ENCODE data around the gene SLC5A10.

SLC5A10 gene

DNA sequence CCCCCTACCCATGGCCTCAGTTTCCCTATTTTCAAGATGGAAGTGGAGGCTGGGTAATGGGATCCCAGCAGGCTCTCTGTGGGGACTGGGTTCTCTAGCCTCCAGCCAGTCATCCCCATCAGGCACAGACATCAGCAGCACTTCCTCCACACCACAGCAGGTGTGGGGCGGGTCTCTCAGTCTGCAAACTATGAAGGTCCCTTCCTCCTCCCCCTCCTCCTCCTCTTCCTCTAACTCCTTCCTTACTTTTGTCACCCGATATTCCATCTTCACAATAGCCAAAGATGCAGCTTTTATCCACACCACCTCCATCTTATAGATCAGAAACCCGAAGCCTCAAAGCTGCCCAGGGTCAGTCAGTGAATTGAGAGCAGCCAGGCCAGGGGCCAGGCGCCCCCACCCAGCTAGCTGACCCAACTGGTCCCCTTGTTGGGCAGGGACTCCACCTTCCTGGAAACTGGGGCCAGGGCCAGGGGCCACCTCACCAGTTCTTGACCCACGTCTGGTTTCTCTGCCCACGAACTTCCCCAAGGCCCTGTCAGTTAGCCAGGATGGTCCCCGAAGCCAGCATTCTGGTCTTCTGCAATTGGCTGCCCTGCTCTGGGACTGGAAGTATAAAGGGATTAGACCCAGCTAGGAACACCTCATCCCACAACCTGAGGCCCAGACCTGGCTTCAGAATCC is 50.1 kb downstream of the SLC5A10 start:
- no peak for DNase-seq

DNA sequence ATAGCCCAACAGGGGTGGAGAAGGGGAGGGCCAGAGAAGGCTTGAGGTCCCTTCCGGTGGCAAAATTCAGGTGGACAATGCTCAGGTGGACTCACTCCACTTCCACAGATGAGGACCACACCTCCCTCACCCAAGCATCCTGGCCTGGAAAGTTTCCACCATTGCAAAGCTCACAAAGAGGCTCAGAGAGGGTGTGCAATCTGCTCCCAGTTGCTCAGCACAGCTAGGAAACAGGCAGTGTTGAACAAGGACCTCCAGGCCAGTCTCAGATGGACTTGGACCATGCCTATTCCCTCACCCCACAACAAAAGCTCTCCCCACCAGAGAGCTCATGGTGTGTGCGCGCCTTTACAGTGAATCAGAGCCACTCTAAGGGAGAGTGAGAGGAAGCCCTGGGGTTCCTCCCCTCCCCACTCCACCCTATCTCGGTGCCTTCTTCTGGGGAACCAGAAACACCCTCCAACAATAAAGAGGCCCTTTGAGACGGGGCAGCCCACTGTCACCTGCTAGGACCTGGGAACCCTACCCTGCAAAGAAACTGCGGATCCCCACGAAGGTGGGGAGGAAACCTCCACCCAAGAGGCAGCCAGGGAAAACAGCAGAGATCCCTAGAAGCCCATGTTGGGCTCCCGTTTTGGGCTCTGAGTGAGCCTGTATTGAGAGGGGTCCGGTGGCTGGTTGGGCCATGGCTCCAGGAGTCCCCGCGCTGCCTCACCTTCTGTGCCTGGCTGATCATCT is 51.0 kb downstream of the SLC5A10 start:
- DNase-seq, result no peak

DNA sequence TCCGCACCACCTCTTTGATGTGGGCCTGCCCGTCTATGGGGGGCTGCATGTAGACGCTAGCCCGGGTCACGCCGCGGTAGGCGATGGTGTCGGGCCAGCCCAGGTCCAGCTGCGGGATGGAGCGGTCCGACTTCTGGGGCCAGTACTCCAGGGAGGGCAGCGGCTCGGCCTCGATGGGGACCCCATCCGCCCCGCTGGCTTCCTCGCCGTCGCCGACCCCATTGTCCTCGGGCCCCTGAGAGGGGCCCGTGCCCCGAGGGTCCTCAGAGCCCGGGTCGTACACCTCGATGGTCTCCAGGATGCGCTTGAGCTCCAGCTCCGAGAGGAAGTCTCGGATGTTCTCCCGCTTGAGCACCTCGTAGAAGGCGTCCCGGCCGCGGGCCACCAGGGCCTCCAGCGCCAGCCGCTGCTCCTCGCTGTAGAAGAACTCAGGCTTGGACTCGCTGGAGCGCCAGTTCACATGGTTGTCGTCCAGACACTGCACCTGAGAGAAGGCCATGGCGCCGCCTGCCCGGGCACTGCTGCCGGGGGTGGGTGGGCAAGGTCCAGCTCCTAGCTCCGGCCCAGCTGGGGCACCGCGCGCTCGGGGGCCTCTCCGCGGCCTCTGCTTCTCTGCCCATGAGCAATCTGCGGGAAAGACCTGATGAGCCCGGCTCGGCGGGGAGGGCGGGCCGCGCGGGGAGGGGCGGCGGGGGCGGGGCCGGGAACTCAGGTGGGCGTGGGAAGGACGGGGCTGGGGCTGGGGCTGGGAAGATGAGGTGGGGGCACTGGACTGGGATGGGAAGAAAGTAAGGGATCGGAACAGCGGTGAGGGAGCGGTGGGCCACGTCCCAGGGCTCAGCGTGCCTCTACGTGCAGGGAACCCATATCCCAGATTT is 51.8 kb downstream of the SLC5A10 start:
- DNase-seq, result peak in 1 of 58 donors; percentile 21

DNA sequence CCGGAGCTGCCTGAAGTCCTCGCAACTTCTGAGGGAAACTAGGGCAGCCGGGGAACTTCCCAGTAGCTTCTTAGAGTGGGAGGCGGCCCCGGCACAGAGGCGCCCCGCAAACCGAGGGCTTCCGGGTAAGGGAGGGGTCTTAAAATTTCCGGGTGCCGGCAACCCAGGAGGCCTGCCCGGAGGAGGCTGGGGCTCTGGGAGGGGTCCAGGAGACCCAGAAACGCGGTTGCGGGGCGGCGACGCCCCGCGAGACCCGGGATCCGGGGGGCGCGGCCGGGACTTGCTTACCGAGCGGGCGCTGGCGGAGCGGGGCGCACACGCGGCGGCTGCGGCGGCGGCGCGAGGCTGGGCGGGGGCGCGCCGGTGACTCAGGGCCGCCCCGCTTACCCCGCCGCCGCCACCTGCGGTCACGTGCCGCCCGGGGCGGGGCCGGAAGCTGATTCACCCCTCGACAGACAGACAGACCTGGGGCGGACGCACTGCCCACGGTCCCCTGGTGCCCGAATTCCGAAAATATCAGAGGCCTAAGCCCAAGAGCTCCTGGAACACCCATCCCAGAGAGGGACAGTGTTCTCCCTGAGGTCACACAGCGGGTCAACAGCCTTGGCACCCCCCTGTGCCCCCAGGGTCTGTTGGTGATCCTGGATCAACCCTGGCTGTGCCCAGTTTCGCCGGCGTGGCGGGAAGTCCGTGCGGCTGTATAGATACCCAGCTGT is 52.6 kb downstream of the SLC5A10 start, which contains the start of gene FAM83G:
FAM83G (minus strand) TSS at position 344 of the 716 bp plus-strand sequence. CDS start 723 bp downstream, outside the sequence.
- DNase-seq, result peak in 5 of 58 donors; percentile 8 to 26 (median 14)

DNA sequence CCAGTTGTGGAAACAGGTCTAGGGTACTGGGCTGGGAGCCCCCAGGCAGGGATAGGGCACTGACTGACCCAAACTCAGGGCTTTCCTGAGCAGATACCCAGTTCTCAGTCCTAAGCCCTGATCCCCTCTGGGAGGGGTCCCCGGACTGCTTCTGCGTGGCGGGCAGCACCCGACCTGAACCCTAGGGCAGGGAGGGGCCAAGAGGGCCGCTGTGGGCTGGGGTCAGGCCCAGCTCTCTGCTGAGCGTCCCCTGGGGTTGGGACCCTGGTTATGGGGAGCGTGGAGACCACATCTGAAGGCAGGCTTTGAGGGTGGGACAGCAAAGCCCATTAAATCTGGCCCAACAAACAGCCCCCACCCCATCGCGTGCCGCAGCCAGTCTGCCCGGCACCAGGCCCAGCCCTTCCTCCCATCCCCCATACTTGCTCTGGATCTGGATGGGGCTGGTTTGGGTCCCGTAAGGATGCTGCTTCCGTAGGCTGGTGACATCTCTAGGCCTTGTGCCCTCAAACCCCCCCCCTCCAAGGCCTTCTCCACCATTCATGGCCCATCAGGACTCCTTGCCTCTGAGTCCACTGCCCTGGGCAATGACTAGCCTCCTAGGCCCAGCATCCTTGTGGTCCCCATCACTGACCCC is 53.3 kb downstream of the SLC5A10 start:
- no peak for DNase-seq

DNA sequence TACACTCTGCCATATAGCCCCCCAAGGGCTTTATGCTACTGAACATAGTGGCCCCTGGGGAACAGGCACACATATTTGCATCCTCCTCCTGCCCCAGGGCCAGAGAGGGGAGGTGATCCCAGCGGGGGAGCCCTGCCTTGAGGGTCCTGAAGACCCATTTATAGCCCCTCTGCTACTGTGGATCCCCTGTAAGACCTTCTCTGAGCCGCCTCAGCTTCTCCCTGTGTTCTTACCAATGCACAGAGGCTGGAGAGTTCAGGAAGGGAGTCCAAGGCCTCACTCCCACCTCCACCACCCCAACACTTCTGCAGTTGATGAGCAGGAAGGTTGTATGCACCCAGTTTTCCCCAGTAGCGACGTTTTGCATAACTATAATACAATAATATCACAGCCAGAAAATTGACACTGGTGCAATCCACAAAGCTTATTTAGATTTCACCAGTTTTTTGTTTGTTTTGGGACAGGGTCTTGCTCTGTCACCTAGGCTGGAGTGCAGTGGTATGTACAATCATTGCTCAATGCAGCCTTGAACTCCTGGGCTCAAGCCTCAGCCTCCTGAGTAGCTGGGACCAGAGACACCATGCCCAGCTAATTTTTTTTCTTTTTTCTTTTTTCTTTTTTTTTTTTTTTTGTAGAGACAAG is 53.9 kb downstream of the SLC5A10 start:
- no peak for DNase-seq

DNA sequence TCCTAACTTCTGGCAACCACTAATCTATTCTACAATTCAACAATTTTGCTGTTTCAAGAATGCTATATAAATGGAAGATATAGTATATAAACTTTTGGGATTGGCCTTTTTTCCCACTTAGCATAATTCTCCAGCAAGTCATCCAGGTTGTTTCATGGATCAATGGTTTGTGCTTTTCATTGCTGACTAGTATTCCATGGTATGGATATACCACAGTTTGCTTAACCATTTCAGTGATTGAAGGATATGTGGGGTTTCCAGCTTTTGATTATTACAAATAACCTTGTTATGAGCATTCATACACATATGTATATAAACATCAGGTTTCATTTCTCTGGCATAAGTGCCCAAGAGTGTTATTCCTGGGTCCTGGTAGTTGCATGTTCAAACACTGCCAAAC is 54.7 kb downstream of the SLC5A10 start:
- no peak for DNase-seq

DNA sequence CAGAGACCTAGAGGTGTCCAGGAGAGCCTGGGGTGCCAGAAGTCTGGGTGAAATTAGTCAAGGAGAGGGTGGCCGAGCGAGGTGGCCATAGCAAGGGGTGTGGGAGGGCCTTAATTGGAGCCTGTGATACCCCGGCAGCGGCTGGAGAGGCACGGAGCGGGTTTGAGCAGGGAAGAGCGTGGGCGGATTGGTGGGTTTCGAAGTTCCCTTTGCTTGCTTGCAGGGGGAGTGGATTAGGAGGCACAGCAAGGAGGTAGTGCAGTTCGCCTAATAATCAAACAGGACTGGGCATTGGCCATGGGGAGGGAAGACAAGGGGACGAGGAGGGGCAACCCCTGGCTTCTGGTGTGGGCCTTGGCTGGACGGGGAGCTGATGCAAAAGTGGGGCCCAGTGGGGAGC is 58.0 kb downstream of the SLC5A10 start:
- DNase-seq, result no peak

DNA sequence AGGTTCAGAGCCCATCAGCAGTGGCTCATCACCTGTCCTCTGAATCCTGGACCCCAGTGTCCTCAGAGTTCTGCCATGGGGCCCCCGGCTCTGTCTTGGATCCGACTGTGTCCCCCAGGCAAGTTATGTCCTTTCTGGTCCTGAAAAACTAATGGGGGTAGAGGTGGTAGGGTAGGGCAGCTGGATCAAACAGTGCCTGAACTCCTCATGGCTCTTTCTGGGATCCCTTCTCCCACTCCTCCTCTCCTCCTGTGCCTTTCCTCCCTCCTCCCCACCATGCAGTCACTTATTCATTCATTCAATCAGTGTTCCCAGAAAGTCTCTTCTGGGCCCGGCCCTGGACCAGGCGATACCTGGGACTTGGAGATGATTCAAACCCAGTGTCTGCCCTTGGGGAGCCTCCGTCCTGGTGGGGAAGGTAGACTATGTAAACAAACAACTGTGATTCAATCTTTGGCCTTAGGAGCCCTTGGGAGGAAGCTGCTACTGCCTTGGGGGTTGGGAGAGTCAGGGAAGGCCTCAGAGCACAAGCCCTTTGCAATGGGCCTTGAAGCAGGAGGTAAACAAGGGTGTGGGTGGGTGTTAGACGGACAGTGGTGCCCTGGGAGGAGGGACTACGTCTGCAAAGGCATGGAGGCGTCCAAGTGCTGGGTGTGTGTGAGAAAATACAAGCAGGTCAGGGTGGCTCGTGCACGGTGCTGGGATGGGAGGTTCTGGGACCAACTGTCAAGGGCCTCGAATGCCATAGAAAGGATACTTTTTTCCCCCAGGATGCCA is 59.0 kb downstream of the SLC5A10 start:
- no peak for DNase-seq

DNA sequence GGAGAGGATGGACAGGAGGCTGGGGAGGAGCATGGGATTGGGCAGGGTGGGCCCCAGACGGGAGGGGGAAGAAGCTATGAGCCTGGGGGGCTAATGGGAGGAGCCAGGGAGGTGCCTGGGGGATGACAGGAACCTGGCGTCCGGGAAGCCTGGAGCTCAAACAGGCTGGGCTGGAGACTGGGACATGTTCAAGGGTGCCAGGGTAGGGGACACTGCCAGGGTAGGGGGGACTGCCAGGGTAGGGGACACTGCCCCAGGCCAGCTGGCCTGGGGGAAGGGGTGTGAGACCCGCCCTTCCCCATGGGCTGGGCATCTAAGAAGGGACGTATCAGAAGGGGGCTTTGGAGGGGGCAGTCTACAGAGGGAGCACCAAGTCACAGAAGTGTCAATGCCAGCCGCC is 59.6 kb downstream of the SLC5A10 start:
- DNase-seq, result no peak

DNA sequence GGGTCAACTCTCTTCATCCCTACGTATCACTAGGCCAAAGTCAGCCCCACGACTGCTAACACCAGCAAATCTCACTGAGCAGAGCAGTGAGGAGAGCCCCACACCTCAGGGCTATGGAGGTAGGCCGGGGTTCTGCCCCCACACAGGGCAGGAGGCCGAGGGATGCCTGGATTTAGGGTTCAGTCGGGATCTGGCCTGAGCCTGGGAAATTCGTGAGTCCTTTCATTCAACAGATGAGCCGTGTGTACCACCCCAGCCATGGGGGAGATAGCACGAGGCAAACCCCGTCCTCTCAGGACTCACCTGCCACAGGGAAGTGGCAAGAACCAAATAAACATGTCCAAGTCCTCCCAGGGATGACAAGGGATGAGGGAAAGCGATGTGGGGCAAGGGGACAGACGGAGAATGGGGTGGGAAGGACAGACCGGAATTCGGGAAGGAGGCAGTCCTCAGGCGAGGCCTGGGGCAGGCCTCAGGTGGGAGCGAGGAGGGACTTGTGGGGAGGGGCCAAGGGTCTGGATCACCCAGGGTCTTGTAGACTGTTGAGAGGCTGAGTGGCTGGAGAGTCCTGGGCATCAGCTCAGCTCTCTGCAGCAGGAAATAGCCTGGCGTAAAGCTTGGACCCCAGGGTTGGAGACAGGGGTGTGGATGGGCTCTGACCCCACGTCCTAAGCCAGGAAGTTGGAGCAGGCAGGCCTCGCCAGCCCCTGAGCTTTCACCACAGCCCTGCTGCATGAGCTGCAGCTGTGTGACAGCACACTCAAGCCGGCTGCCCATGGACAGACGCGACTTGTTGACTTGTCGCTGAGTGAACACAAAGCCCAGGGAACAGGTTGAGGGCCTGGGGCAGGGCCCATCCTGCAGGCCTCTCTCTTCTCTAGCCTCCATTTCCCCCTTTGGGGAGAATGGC is 60.5 kb downstream of the SLC5A10 start:
- DNase-seq, result no peak

DNA sequence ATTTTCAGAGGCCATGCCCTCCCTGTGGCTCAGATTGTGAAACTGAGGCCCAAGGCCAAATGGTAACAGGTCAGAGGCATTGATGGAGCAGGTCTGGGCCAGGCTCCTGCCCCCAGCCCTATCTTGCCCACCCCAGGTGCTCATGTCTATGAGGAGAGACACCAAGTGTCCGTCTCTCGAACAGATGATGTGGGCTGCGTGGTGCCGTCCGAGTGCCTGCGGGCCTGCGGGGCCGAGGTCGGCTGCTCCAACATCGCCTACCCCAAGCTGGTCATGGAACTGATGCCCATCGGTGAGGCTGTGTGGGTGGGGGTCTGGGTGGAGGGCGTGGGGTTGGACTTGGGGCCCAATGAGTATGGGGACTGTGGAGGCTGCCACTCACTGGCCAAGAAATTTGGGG is 61.3 kb downstream of the SLC5A10 start:
- no peak for DNase-seq

DNA sequence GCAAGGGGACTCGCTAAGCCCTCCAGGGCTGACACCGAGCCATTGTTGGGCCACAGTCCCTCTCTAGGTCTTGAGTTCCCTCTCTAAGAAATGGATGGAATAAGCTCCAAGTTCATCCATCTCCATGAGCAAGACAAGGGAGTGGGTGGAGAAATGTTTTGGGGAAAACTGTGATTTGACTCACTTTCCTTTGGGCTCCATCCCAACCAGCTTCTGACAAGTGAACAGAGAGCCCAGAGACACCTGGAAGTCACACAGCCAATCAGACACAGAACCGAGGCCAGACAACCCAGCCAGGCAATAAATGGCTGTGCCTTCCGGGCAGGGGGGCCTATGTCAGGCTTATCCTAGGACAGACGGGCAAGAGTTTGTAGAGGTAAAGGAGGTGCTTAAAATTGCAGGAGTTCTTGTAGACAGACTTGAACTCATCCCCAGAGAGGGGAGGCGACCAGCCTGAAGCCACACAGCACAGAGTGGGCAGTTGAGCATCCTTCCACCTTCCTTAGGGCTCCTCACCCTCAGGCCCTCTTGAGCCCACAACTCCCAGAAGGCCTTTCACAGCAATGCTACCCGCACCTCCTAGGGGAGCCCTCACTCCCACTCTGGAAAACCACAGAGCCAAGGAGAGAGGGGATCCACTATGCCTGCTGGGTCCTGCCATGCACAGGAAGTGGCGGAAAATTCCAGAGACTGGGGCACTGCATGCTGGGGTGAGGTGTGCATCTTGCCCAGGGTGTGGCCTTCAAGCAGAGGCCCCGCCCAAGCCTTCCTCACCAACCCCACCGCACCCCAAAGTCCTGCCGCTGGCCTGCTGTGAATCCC is 62.1 kb downstream of the SLC5A10 start:
- peak in 1 of 58 donors; percentile 26 for DNase-seq

DNA sequence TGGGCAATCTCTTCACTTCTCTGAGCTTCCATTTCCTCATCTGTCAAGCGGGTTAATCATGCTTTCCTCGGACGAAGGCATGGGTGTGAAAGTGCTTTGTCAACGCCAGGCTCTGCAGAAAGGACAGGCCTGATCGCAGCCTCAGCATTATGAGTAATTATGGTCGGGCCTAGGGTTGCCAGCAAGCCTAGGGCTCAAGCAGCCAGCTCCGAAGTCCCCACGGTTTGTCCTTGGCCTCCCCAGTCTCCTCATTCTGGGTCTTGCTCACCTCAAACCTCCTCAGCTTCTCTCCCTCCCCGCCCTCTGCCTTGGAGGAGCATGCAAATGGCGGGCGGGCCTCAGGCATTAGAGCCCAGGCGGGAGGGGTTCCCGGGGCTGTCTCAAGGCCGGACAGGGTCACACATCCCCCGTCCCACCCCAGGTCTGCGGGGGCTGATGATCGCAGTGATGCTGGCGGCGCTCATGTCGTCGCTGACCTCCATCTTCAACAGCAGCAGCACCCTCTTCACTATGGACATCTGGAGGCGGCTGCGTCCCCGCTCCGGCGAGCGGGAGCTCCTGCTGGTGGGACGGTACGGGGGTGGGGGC is 62.8 kb downstream of the SLC5A10 start:
- no peak for DNase-seq

DNA sequence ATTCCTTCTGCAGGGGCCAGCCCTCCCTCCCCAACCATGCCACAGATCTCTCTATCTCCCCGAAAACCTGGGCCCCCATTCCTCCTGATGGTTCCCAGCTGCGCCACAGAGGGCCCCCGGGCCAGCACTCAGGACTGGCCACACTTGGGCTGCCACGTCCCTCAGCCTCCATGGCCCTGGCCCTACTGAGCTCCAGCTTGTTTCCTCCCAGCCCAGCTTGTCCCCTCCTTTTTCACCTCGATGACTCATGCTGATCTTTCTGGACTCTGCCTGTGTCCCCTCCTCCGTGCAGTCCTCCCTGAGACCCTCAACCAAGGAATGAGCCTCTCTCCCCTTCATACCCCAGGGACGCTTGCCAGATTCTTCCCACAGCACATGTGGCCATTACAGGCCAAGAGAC is 63.5 kb downstream of the SLC5A10 start:
- DNase-seq, result no peak

DNA sequence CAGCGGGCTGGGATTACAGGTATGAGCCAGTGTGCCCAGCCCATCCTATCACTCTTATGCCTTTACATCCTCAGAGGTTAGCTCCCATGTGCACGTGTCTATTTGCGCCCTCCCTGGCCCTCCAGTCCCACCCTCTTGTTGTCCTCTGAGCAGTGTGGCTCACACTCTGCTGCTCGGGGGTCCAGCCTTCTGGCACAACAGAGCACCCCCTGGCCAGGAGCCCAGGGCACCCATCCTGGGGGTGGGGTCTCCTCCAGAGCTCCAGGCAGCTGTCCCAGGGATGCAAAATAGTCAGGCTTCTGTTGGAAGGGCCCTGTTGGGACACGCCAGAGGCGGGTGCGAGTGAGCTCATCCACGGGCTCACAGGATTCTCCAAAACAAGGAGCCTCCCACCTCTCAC is 64.3 kb downstream of the SLC5A10 start:
- no peak for DNase-seq

DNA sequence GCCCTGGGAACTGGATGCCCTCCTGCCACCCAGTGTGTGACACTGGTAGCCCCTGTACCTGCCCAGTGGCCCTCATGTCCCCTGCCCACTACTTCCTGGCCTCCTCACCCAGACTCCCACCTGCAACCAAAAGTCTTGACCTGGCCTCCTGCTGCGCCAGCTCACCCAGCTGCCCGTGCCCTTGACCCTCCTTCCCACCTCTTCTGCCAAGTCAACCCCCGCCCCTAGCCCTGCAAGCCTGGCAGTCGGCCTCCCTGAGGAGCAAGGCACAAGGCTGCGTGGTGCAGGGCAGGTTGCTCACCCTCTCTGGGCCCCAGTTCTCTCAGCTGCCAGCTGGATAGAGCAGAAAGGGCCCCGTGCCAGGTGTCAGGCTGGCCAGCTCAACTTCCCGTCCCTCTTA is 64.9 kb downstream of the SLC5A10 start:
- no peak for DNase-seq
